HG03460 (cell line): ENCODE measurements around the gene GGA2.
"Not testable (repeated sequence)": the region's sequence is repeated elsewhere in the genome, so short reads cannot be mapped to it uniquely, and the experiment has no call there.

ENCODE experiments used
- ATAC-seq: cut with Tn5 transposase; IDR thresholded peaks from one replicate; pipeline ENCODE4 v1.9.1; 2021; ENCODE audit not compliant: unreplicated experiment

The GGA2 gene

DNA sequence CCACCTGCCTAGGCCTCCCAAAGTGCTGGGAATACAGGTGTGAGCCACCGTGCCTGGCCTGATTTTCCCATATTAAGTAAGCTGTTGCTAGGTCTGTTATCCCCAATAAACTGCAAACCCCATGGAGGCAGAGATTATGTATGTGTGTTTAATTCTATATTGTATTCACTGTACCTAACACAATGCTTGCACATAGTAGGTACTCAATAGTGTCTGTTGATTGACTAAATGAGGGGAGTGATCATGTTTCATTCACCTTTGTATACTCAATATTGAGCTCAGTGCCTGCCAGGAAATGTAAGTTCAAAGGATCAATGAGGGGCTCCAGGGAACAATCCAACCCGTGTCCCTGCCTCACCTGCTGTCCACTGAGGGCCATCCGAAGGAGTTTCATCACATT is 14.6 kb upstream of the GGA2 start:
- no peak for ATAC-seq

DNA sequence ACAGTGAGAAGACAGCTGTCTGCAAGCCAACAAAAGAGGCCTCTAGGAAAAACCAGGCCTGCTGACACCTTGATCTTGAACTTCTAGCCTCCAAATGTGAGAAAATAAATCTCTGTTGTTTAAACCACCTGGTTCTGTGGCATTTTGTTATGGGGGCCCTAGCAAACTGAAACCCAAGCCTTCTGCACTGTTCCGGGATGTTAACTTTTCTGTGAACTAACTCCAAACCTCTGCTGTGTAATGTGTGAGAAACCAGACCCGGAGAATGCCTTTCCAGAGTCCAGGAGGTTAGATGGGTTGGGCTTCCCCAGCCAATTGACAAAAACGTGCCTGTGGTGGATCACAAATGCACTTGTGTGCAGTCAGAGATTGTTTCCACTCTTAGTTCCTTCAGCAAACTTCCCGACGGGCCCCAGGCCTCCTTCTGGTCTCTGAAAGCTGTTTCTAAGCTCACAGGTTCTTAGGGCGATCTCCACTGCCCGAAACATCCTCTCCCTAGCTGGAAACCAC is 13.6 kb upstream of the GGA2 start:
- no peak for ATAC-seq

DNA sequence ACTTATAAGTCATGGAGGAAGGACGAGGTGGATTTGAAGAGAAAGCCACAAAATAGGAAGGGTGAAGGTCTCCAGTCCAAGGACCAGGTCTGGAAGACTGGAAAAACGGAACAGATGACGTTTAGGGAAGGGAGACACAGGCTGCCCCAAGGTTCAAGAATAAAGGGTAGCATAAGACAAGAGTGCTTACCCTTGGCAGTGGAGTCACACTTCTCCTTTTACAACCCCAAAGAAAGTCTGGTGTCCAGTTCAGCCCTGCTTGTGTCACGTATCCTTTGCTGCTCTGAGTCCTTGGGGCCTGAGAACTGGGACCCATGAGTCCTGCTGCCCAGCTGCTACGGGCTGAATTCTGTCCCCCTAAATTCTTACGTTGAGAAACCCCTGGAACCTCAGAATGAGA is 13.0 kb upstream of the GGA2 start:
- no peak for ATAC-seq

DNA sequence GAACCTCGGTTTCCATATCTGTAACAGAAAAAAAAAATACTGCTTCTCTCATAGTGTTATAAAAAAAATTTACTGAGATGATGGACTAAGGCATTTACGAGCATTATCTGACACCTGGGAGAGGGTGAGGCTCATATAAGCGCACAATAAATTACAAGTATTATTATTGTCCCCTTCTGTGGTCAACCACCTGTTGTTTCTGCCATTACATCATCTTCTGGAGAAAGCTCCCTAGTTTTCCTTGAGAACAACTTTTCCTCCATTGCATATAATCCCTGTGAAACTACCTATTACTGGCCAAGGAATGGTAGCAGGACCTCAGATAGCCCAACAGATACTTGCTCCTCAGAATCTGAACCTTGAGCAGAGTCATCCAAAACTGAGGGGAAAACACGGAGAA is 11.7 kb upstream of the GGA2 start:
- ATAC-seq: no peak

DNA sequence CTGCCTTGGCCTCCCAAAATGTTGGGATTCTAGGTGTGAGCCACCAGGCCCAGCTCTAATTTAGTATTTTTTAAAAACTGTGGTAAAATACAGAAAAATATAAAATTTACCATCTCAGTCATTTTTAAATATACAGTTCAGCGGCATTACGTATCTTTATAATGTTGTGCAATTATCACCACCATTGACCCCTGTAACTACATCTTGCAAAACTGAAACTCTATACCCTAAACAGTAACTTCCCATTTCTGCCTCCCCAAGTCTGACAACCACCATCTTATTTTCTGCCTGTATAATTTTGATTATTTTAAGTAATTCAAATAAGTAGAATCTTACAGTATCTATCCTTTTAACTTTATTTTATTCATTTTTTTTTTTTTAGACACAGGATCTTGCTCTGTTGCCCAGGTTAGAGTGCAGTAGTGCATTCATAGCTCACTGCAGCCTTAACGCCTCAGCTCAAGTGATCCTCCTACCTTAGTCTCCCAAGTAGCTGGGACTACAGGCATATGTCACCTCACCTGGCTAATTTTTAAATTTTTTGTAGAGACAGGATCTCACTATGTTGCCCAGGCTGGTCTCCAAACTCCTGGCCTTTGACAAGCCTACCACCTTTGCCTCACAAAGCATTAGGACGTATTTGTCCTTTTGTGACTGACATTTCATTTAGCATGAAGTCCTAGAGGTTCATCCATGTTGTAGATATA is 10.9 kb upstream of the GGA2 start:
- ATAC-seq: no peak

DNA sequence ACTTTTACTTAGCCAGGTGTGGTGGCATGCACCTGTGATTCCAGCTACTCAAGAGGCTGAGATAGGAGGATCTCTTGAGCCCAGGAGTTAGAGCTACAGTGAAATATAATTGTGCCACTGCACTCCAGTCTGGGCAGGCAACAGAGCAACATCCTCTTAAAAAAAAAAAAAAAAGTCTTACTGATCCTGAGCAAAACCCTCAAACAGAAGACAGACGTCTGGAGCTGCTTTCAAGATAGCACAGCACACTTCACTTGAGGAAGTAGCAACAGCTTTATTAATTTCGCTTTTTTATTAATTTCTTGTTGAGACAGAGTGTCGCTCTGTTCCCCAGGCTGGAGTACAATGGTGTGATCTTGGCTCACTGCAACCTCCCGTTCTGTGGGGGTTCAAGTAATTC is 10.2 kb upstream of the GGA2 start:
- ATAC-seq: no peak

DNA sequence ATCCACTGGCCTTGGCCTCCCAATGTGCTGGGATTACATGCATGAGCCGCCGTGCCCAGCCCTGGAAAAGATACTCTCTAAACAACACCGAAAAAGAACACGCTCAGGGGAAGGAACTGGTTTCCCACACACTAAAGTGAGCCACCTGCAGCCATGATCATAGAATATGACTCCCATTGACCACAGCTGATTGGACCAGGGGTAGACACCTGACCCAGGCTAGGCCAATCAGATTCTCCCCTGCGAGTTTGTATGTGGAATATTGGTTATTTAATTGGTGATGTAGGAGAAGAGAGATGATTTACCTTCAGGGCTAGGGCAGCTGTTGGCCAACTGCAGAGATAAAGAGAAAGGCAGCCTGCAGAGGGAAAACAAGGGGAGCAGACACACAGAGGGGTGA is 9.0 kb upstream of the GGA2 start:
- no peak for ATAC-seq

DNA sequence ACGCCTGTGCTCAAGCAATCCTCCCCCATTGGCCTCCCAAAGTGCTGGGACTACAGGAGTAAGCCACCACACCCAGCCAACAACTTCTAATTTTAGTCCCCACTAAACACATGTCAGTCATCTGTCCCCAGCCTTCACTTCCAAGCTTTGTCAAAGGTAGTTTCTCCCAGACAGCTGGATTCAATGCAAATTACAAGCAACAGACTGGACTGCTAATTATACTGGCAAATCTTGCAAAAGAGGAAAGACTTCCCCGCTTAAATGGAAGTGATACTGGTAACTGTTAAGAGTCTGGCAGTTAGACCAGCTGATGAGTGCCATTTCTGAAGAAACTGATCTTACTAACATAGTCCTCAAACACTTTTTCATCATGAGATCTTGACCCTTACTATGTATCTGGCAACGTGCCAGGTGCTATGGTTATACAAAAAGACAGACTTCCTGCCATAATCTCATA is 8.2 kb upstream of the GGA2 start:
- ATAC-seq: peak; percentile 66

DNA sequence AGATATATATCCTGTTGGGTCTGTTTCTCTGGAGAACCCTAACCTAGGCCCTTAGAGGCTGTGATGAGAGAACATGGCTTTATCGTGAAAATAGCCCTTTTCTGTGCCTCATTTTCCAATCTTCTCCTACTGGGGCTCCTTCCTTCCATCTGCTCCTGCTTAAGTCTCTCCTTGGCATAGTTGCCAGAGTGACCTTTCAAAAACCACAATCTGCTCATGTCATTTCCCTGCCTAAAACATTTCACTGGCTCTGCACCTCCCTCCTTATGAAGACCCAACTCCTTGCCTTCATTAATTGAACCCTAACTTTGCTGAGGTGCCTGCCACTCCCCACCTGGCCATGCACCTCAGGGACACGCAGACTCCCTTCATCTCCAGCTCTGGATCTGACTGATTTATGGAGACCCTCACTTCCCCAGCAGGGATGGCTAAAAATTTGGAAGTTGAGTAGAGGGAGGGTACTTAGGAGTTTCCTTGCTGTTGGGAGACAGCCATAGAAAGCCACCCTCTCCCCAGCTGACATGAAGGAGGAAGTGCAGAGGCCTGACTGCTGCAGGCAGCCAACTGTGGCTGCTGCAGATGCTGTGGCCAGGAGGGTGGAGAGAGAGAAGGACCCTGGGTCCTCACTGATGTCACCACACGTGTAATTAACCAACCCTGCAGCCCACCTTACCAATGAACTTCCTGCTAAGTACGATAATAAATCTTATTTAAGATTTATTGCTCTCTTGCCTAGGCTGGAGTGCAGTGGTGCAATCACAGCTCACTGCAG is 6.3 kb upstream of the GGA2 start:
- ATAC-seq: peak; percentile 50

DNA sequence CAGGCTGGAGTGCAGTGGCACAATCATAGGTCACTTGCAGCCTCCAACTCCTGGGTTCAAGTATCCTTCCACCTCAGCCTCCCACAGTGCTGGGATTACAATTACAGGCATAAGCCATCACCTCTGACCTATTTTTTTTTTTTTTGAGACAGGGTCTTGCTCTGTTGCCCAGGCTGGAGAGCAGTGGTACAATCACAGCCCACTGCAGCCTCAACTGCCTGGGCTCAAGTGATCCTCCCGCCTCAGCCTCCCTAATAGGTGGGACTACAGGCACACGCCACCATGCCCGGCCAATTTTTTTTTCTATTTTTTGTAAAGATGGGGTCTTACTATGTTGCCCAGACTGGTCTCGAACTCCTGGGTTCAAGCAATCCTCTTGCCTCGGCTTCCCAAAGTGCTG is 5.6 kb upstream of the GGA2 start:
- ATAC-seq: no peak

DNA sequence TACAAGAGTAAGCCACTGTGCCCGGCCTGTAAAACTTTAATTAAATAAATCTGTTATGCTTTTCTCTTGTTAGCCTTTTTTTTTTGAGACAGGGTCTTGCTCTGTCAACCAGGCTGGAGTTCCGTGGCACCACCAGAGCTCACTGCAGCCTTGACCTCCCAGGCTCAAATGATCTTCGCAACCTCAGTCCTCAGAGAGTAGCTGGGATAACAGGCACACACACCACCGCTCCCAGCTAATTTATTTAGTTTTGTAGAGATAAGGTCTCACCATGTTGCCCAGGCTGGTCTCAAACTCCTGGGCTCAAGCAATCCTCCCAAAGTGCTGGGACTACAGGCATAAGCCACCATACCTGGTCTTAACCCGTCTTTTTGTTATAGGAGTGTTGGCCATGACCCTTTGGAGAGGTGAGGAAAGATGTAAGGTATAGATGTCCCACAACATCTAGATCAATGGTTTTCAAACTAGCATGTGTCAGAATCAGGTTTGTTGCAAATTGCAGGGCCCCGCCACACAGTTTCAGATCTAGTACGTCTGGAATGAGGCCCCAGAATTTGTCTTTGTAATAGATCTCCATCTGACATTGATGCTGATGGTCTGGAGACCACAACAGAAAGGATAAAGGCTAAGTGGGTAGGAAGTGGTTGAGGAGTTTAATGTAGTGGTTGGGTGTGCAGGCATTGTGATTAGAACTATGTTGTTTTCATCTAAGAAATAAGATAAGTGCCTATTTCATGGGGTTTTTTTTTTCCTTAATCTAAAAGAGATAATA is 4.3 kb upstream of the GGA2 start:
- ATAC-seq: no peak

DNA sequence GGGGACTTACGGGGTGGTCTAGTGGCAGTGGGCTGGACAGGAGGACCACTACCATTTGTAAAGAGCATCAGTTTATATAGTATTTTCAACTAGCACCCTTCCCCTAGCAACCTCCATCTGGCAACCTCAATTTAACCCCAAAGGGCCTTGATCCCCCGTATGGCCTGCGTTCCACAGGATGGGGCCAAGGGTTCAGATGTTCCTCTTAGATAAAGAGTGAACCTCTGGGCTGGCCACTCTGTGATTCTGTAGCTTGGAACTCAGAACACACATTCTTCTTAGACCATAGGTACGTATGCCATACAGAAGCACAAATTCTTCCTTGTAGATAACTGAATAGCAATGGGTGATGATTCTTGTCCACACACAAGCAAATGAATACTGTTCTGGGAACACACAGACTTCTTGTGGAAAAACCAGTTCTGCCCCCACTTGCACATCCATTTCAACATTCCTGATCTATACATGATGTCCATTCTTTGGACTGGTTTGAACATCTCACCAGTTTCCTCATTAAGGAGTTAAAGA is 1.9 kb upstream of the GGA2 start:
- no peak for ATAC-seq

DNA sequence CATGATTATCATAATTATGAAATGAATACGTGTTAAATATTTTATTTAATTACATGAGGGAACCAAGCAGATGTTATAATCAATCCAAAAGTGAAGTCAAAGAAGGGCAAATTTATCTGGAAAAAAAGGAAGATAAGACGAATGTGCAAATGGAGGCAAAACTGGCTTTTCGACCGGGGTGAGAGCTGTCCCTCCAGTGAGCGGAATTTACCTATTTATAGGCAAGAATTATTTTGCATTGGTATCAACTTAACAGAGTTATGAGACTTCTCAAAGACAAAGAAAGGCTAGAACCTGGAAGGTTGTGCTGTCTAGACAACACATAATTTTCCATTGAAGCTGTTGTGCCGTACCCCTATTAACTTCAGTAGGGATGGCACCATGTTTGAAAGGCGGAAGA is 1.4 kb upstream of the GGA2 start:
- no peak for ATAC-seq

DNA sequence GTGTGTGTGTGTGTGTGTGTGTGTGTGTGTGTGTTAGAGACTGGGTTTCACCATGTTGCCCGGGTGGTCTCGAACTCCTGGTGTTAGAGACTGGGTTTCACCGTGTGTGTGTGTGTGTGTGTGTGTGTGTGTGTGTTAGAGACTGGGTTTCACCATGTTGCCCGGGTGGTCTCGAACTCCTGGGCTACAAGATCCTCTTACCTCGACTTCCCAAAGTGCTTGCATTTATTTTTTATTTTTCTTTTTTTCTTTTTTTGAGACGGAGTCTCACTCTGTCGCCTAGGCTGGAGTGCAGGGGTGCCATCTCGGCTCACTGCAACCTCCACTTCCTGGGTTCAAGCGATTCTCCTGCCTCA is 599 bp upstream of the GGA2 start:
- not testable (repeated sequence) for ATAC-seq

DNA sequence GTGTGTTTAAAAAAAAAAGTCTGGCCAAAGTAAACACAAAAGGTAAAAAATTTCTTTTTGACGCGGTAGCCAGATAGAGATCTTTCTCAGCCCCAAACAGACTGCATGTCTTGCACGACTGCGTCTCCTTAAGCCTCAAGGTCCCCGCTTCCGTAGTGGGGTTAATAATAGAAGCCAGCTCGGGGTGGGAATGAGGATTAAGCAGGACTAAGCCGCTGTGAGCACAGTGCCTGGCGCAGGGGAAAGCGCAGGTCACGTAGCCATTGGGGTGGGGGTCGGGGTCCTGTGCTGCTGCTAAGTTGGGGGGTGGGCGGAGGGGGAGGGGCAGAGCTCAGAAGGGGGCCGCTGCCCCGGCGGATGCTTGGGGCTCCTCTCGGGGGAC is 521 bp downstream of the GGA2 start:
- ATAC-seq: no peak

DNA sequence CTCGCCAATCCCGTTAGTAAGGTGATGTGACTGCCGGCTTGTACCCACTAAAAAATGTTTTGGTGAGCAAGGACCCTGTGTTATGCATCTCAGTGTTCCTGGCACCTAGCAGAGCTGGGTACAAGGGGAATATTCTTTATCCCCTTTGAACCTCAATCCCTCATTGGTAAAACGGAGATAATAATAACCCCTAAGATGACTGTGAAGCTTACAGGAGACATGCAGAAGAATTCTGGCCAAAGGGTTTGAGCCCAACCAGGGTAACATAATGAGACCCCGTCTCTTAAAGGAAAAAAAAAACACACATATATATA is 896 bp downstream of the GGA2 start:
- no peak for ATAC-seq

DNA sequence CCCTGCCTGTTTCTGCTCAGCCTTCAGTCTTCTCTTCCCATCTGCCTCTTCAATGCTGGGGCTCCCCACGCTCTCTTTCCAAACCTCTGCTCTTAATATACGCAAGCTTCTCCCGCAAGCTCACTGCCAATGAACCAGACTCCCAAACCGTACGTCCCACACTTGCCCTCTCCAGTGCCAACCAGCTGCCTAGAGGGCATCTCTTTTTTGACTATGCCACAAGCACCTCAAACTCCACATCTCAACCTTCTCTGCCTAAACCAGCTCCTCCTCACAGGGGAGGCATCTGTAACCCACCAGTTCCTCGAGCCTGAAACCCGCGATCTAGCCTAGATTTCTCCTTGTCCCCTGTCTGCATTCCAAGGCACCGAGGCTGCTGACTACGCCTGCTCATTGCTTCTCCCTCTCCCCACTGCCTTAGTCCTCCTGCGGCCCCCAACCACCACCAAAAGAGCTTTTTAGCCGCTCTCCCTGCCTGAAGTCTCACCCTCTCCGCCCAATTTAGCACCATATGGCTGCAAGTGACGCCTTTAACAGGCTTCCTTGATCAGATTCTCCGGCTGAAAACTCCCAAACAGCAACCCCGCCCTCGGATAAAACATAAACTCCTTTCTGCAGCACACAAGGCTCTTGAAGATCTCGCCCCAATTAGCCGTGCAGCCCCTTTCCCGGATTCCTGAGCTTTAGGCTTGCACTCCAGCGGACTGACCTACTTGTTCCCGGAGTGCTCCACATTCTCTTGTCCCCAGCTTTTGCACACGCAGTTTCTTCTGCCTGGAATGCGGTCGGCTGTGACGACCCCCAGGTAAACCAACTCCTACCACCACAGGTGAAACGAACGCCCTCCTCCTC is 1.5 kb downstream of the GGA2 start:
- no peak for ATAC-seq

DNA sequence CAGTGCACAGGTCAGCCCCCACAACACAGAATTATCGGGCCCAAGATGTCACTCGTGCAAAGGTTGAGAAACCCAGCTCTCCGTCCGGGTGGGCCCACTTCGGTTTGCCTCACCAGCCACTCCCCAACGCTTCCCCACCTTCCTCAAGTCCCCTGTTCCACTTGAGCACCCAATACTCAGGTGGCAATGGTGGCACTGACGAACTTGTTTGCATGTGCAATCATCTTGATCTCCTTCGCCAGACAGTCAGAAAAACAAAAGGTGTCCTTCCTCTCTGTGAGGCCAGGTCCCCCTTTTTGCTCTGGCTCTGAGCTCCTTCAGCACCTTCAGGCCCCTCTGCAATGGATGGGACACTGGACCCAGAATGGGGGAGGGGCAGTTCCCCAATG is 3.7 kb downstream of the GGA2 start:
- ATAC-seq: no peak

DNA sequence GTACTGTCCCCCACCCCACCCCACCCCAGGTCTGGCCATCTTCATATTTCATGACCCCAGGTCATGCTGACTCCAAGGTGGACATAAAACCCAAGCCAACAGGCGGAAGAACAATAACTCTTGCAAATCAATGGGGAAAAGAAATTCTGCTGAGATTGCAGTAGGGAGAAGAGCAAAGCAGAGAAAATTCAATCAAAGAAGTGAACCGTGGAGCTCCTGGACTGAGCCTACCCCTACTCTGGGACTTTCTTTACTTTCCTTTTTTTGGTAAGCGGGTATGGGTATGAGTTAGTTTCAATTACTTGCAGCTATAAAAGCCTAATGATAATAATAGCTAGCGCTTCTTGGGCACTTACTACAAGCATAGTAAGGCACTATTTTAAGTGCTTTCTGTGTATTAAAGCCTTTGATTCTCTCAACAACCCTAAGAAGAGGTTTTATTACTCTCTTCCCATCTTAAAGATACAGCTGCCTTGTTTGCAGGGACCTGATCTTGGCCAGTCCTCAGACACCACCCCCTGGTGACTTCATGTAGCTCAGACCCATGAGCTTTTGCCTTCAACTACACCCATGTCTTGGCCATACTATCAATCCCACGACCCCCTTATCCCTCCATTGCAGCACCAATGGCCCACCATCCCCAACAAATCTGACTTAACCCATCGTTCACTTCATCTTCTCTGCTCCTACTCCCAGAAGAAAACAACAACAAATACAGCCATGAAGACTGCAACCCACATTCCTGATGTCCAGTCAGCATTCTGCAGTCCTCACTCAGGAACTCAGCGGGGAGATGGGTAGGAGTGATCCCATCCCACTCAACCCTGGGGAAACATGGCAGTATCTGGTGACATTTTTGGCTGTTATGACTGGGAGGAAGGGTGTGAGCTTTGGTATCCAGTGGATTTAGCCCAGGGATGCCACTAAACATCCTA is 4.4 kb downstream of the GGA2 start:
- no peak for ATAC-seq

DNA sequence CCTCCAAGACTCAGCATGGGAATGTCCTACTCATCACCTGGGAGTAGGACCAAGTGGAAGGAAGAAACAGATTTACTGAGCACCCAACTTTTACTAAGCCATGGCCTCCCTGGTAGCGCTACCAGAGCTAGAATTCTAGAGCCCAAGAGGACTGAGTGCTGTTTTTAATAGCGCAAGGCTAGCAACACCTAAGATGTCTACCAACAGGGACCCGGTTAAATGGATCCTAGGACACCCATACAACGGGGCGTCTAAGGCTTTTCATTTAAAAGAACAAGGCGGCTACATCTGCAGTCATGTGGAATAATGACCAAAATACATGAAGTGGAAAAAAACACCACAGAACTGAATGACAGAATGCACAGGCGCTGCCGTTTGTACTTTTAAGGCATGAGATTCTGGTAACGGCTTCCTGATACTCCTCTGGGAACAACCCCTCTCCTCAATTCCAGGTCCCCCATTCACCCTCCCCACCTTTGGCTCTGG is 5.1 kb downstream of the GGA2 start:
- ATAC-seq: peak; percentile 6
